IPS DF 6.9 (cell line): ENCODE data around the gene NT5C.

ENCODE experiments used
- DNase-seq: peaks from one replicate; pipeline ENCODE4 v3.0.0-alpha.2; 2013; ENCODE audit warnings: low read depth, low spot score
- H3K27ac ChIP-seq: one replicate; pipeline ENCODE4 v1.5.1; 2013; ENCODE audit warnings: low read length, control low read depth
- H3K27me3 ChIP-seq: 2 replicates; pipeline ENCODE4 v1.6.1; 2013; ENCODE audit warnings: mild to moderate bottlenecking, low read length; ENCODE audit not compliant: control insufficient read depth, insufficient read depth
- H3K36me3 ChIP-seq: 2 replicates; pipeline ENCODE4 v1.6.1; 2013; ENCODE audit warnings: low read length; ENCODE audit not compliant: control insufficient read depth, insufficient read depth
- H3K4me1 ChIP-seq: 2 replicates; pipeline ENCODE4 v1.6.1; 2013; ENCODE audit warnings: low read length; ENCODE audit not compliant: control insufficient read depth, insufficient read depth
- H3K4me3 ChIP-seq: 2 replicates; pipeline ENCODE4 v1.5.1; 2013; ENCODE audit warnings: mild to moderate bottlenecking, low read length
- H3K9me3 ChIP-seq: 2 replicates; pipeline ENCODE4 v1.6.1; 2013; ENCODE audit warnings: low read length, inconsistent platforms; ENCODE audit not compliant: control insufficient read depth, insufficient read depth
- WGBS: extraction: QIAGEN DNeasy Blood & Tissue Kit; methylation state at CpG from one replicate; pipeline ENCODE4 v1.1.7; 2013; ENCODE audit warnings: mixed read lengths, missing lambda C conversion rate; ENCODE audit not compliant: insufficient read length, insufficient coverage; 5-methylcytosine and 5-hydroxymethylcytosine counted together

The NT5C gene

DNA sequence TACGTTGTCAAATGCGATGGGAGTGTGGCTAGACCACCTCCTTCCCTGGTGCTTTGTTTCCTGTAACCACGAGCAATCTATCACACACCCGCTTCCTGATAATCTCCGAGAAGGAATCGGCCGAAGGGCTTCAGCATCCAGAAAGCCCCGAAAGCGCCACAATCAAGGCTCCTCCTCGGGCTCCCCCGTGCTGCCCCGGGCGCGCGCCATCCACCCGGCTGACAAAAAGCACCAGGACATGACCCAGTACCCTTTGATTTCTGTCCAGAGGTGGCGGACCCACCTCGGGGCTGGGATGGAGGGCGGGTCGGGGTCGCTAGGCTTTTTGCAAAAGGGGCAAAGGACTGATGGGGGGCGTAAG, 22.5 kb downstream of the NT5C start:
- no peaks in the 10 kb centered on the region for H3K27me3 ChIP-seq
- no peaks in the 10 kb centered on the region for H3K36me3 ChIP-seq
- peak overlapping the region; percentile 72; the same call in 1 of the 2 replicates for H3K4me3 ChIP-seq
- H3K27ac ChIP-seq: no peak overlapping the region
- DNase-seq: no peak
- no peaks in the 10 kb centered on the region for H3K4me1 ChIP-seq
- H3K9me3 ChIP-seq: no peaks in the 10 kb centered on the region
- WGBS: no CpG with 5 or more reads among the region's 22 CpGs

GRCh38 chr17:75108193-75108592, 23.3 kb downstream of the NT5C start:
- Histone ChIP-seq H3K36me3 (no peaks in the 10 kb centered on the region), H3K4me3 (no peak overlapping the region), H3K4me1 (no peaks in the 10 kb centered on the region), H3K9me3 (no peaks in the 10 kb centered on the region), H3K27me3 (no peaks in the 10 kb centered on the region), H3K27ac (no peak overlapping the region)
- no CpG with 5 or more reads among the region's 2 CpGs for WGBS
- no peak for DNase-seq

DNA sequence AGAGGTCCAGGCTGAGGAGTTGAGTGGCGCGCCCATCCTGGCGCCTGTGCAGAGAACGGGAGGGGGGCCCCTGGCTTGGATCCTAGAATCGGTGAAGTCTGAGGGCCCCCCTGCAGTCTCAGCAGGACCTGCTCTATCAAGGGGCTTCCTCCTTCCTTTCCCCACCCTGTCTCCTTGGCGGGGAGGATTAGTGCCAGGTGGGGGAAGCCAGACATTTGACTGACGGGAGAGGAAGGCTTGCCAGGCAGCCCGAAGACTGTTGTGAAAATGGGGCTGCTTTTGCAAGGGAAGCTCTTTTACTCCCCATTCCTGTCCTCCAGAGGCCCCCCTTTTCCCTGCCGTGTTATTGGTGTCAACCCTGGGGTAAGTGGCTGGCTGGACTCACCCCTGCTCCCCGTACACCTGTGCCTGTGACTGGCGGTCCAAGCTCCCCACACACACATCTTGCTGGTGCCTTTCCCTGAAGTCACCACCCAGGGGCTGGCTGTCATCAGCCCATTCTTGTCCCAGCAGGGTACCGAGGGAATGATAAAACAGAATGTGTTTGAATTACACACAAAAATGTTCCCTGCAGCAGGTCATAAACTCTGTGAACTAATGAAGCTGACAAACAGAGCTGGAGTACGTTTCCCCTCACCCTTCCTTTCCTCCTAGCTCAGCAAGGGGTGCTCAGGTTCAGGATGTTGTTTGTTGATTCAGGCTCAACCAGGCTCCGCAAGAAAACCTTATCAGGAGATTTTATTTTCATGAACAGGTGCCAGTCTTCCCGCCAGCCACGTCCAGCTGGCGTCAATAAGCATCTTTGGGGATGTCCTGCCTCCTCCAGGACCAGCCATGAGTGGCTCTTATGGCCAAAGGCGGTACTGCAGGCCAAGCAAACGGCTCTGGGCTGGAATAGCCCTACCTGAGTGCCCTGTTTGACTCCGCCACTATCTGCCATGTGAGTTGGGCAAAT, 26.1 kb downstream of the NT5C start:
- no peaks in the 10 kb centered on the region for H3K9me3 ChIP-seq
- no CpG with 5 or more reads among the region's 20 CpGs for WGBS
- H3K36me3 ChIP-seq: peaks cover 3% of the 10 kb centered on the region
- H3K4me1 ChIP-seq: no peaks in the 10 kb centered on the region
- no peak overlapping the region for H3K27ac ChIP-seq
- no peak for DNase-seq
- H3K27me3 ChIP-seq: no peaks in the 10 kb centered on the region
- H3K4me3 ChIP-seq: no peak overlapping the region

- no peaks in the 10 kb centered on the region for H3K4me1 ChIP-seq
- no peak for DNase-seq
- WGBS: no CpG with 5 or more reads among the region's 14 CpGs
- no peaks in the 10 kb centered on the region for H3K27me3 ChIP-seq
- H3K9me3 ChIP-seq: no peaks in the 10 kb centered on the region
- H3K4me3 ChIP-seq: no peak overlapping the region
- peaks cover 11% of the 10 kb centered on the region for H3K36me3 ChIP-seq
- H3K27ac ChIP-seq: no peak overlapping the region
Measured at GRCh38 chr17:75103601-75104554, 27.7 kb downstream of the NT5C start.

DNA sequence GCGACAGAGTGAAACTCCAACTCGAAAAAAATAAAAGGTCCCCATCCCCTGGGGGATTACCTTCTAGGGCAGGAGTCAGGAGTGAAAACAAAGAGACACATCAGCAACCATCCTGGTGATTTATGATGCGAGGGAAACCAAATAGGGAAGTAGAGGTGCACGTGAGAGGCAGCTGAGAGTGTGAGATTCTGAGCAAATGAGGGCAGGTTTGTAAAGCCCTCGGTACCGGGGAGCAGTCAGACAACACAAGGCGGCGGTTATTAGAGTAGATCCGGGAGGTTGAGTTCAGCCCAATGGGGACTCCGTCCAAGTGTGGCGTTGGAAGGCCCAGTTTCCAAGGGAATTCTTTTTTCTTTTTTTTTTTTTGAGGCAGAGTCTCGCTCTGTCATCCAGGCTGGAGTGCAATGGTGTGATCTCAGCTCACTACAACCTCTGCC, 29.1 kb downstream of the NT5C start:
- no CpG with 5 or more reads among the region's 12 CpGs for WGBS
- Histone ChIP-seq H3K36me3 (peaks cover 18% of the 10 kb centered on the region), H3K4me3 (no peak overlapping the region), H3K4me1 (no peaks in the 10 kb centered on the region), H3K27me3 (no peaks in the 10 kb centered on the region), H3K27ac (no peak overlapping the region), H3K9me3 (no peaks in the 10 kb centered on the region)
- DNase-seq: no peak

GRCh38 chr17:75099881-75100595, 31.5 kb downstream of the NT5C start:
- Histone ChIP-seq H3K27me3 (no peaks in the 10 kb centered on the region), H3K27ac (no peak overlapping the region), H3K9me3 (no peaks in the 10 kb centered on the region), H3K4me1 (no peaks in the 10 kb centered on the region), H3K36me3 (peaks cover 18% of the 10 kb centered on the region), H3K4me3 (no peak overlapping the region)
- no CpG with 5 or more reads among the region's 31 CpGs for WGBS
- no peak for DNase-seq

- no peaks in the 10 kb centered on the region for H3K9me3 ChIP-seq
- WGBS: no CpG with 5 or more reads among the region's 7 CpGs
- H3K36me3 ChIP-seq: peaks cover 18% of the 10 kb centered on the region
- H3K4me3 ChIP-seq: no peak overlapping the region
- H3K27ac ChIP-seq: no peak overlapping the region
- no peaks in the 10 kb centered on the region for H3K4me1 ChIP-seq
- H3K27me3 ChIP-seq: no peaks in the 10 kb centered on the region
- DNase-seq: no peak
Measured at GRCh38 chr17:75098861-75099260, 32.7 kb downstream of the NT5C start.

DNA sequence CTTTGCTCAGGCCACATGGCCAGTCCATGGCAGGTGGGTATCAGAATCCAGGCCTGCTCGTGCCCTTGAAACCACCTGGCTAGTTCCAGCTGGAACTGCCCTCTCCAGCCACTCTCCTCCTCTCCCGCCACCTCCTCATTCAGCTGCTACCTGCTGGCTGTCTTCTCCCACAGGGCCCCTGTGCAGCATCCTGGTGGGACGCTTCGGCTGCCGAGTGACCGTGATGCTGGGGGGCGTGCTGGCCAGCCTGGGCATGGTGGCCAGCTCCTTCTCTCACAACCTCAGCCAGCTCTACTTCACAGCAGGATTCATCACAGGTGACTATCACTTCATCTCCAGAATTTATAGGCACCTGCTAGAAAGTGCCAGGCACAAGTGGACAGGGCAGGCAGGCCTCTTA, 33.7 kb downstream of the NT5C start:
- Histone ChIP-seq H3K27ac (no peak overlapping the region), H3K27me3 (no peaks in the 10 kb centered on the region), H3K4me3 (no peak overlapping the region), H3K9me3 (no peaks in the 10 kb centered on the region), H3K36me3 (peaks cover 18% of the 10 kb centered on the region), H3K4me1 (peaks cover 2% of the 10 kb centered on the region; the same call in 1 of the 2 replicates)
- no peak for DNase-seq
- no CpG with 5 or more reads among the region's 7 CpGs for WGBS

GRCh38 chr17:75096082-75096625, 35.4 kb downstream of the NT5C start:
- peaks cover 18% of the 10 kb centered on the region for H3K36me3 ChIP-seq
- DNase-seq: no peak
- WGBS: no CpG with 5 or more reads among the region's 14 CpGs
- no peak overlapping the region for H3K4me3 ChIP-seq
- peaks cover 3% of the 10 kb centered on the region for H3K4me1 ChIP-seq
- no peak overlapping the region for H3K27ac ChIP-seq
- no peaks in the 10 kb centered on the region for H3K9me3 ChIP-seq
- no peaks in the 10 kb centered on the region for H3K27me3 ChIP-seq
